GM23248 (cell line): ENCODE data around the gene LSS. TPM values are rescaled to one million over a fixed set of nuclear protein-coding genes. Genes with fewer than 3 reads are reported as not detected.

ENCODE experiments used
- DNase-seq: peaks from one replicate; pipeline ENCODE4 v3.0.0-alpha.2; 2015
- H2AFZ ChIP-seq: fragments of 200-600 bp; sonication (generic); 2 replicates; pipeline ENCODE4 v1.6.1; 2016; ENCODE audit warnings: antibody characterized with exemption
- H3F3A ChIP-seq: fragments of 200-600 bp; sonication (generic); 2 replicates; pipeline ENCODE4 v1.6.1; 2016; ENCODE audit warnings: mild to moderate bottlenecking, antibody characterized with exemption, mixed run types; ENCODE audit not compliant: insufficient read depth
- H3K27ac ChIP-seq: fragments of 200-600 bp; sonication (generic); 2 replicates; pipeline ENCODE4 v1.5.1; 2016; ENCODE audit warnings: mild to moderate bottlenecking
- H3K27me3 ChIP-seq: fragments of 200-600 bp; sonication (generic); replicated peaks from 2 replicates; pipeline ENCODE4 v1.6.1; 2016; ENCODE audit warnings: mild to moderate bottlenecking; ENCODE audit not compliant: insufficient read depth
- H3K36me3 ChIP-seq: fragments of 200-600 bp; sonication (generic); 2 replicates; pipeline ENCODE4 v1.6.1; 2016; ENCODE audit warnings: low read depth, mild to moderate bottlenecking
- H3K4me1 ChIP-seq: fragments of 200-600 bp; sonication (generic); 2 replicates; pipeline ENCODE4 v1.6.1; 2016; ENCODE audit warnings: mild to moderate bottlenecking; ENCODE audit not compliant: insufficient read depth
- H3K4me2 ChIP-seq: fragments of 200-600 bp; sonication (generic); one replicate; pipeline ENCODE4 v1.6.1; 2016; ENCODE audit warnings: mild to moderate bottlenecking; ENCODE audit not compliant: unreplicated experiment
- H3K4me3 ChIP-seq: fragments of 200-600 bp; sonication (generic); 2 replicates; pipeline ENCODE4 v1.5.1; 2016; ENCODE audit warnings: mild to moderate bottlenecking
- H3K79me2 ChIP-seq: fragments of 200-600 bp; sonication (generic); 2 replicates; pipeline ENCODE4 v1.6.1; 2016; ENCODE audit warnings: mild to moderate bottlenecking; ENCODE audit not compliant: insufficient read depth
- H3K9ac ChIP-seq: fragments of 200-600 bp; sonication (generic); 2 replicates; pipeline ENCODE4 v1.6.1; 2016; ENCODE audit warnings: mild to moderate bottlenecking
- H3K9me2 ChIP-seq: fragments of 200-600 bp; sonication (generic); 2 replicates; pipeline ENCODE4 v1.6.1; 2016; ENCODE audit warnings: mixed run types, mild to moderate bottlenecking, moderate library complexity; ENCODE audit not compliant: insufficient read depth
- H3K9me3 ChIP-seq: fragments of 200-600 bp; sonication (generic); one replicate; pipeline ENCODE4 v1.6.1; 2017; ENCODE audit warnings: low read depth
- H4K20me1 ChIP-seq: fragments of 200-600 bp; sonication (generic); 2 replicates; pipeline ENCODE4 v1.6.0; 2016; ENCODE audit not compliant: insufficient read depth
- EZH2 ChIP-seq: fragments of 200-600 bp; sonication (generic); IDR thresholded peaks from 2 replicates; pipeline ENCODE4 v1.6.1; 2018; ENCODE audit warnings: antibody characterized with exemption, mild to moderate bottlenecking; ENCODE audit not compliant: insufficient read depth, poor library complexity, severe bottlenecking
- EZH2phosphoT487 ChIP-seq: fragments of 200-600 bp; sonication (generic); IDR thresholded peaks from 2 replicates; pipeline ENCODE4 v1.6.1; 2018; ENCODE audit warnings: antibody characterized with exemption, moderate library complexity, mild to moderate bottlenecking, low read depth; ENCODE audit not compliant: insufficient read depth
- WGBS, 2 experiments: methylation state at CpG; one replicate each; pipeline ENCODE4 v1.1.6; 2015 to 2017; ENCODE audit warnings: low lambda C conversion rate in 2 of 2, low coverage in 1 of 2; ENCODE audit errors: missing lambda C conversion rate in 2 of 2; 5-methylcytosine and 5-hydroxymethylcytosine counted together
- in situ Hi-C: fragments of 300-500 bp; cut with MboI; formaldehyde crosslinking; loops from 2 replicates; pipeline ENCODE4 v1.15.0; 2020
- polyA plus RNA-seq: library from polyadenylated mRNA; unstranded; fragments of >200 nt; fragmentation: Nextera tagmentation; extraction: Ambion mirVana; gene quantifications from 2 replicates; pipeline ENCODE4 v1.2.1, GENCODE V29; 2016
- total RNA-seq: library from RNA; depleted of rRNA; stranded (reverse); fragments of >200 nt; shearing (Covaris generic); gene quantifications from 2 replicates; pipeline ENCODE4 v1.2.3, GENCODE V29; 2014

The LSS gene
- total and polyA plus RNA-seq, 2 experiments from 2014 or later = 28.0 to 41.1 TPM

GRCh38 chr21:46208761-46209721 lies 19.5 kb downstream of the LSS start:
- Histone ChIP-seq H3K9ac (no peak overlapping the region), H3K4me2 (no peak overlapping the region), H3K4me3 (no peak overlapping the region), H3F3A (no peaks in the 10 kb centered on the region), H3K4me1 (no peaks in the 10 kb centered on the region), H3K27ac (no peak overlapping the region), H3K79me2 (no peaks in the 10 kb centered on the region), H3K36me3 (no peaks in the 10 kb centered on the region), H3K9me3 (no peaks in the 10 kb centered on the region), H3K27me3 (no peaks in the 10 kb centered on the region), H4K20me1 (no peaks in the 10 kb centered on the region), H2AFZ (no peak overlapping the region), H3K9me2 (no peaks in the 10 kb centered on the region)
- TF ChIP-seq EZH2 = no peak
- no peak for TF ChIP-seq EZH2phosphoT487
- WGBS, 2 experiments = 94 to 96% methylated on average over 21 to 23 of the region's 23 CpGs
- DNase-seq = no peak
- in situ Hi-C loops = no loop called here

GRCh38 chr21:46207920-46208591 lies 20.5 kb downstream of the LSS start:
- H3K4me1 ChIP-seq = no peaks in the 10 kb centered on the region
- H3K36me3 ChIP-seq = no peaks in the 10 kb centered on the region
- no peak overlapping the region for H3K4me3 ChIP-seq
- no peaks in the 10 kb centered on the region for H3F3A ChIP-seq
- H3K9me2 ChIP-seq = no peaks in the 10 kb centered on the region
- no peak overlapping the region for H3K4me2 ChIP-seq
- no peak overlapping the region for H3K27ac ChIP-seq
- H2AFZ ChIP-seq = no peak overlapping the region
- no peaks in the 10 kb centered on the region for H3K9me3 ChIP-seq
- DNase-seq = no peak
- 88 to 89% methylated on average over 27 of the region's 27 CpGs for WGBS, 2 experiments
- TF ChIP-seq EZH2 (no peak), EZH2phosphoT487 (no peak)
- no peaks in the 10 kb centered on the region for H4K20me1 ChIP-seq
- H3K27me3 ChIP-seq = no peaks in the 10 kb centered on the region
- no peak overlapping the region for H3K9ac ChIP-seq
- in situ Hi-C loops = no loop called here
- H3K79me2 ChIP-seq = no peaks in the 10 kb centered on the region

GRCh38 chr21:46207006-46207919 lies 21.3 kb downstream of the LSS start:
- no peaks in the 10 kb centered on the region for H3K9me2 ChIP-seq
- H3K9ac ChIP-seq = no peak overlapping the region
- no peaks in the 10 kb centered on the region for H3K4me1 ChIP-seq
- in situ Hi-C loops = no loop called here
- H3K27me3 ChIP-seq = no peaks in the 10 kb centered on the region
- no peak overlapping the region for H3K27ac ChIP-seq
- H3K9me3 ChIP-seq = no peaks in the 10 kb centered on the region
- H3F3A ChIP-seq = no peaks in the 10 kb centered on the region
- H3K36me3 ChIP-seq = no peaks in the 10 kb centered on the region
- no peaks in the 10 kb centered on the region for H3K79me2 ChIP-seq
- TF ChIP-seq EZH2phosphoT487 (no peak), EZH2 (no peak)
- H4K20me1 ChIP-seq = no peaks in the 10 kb centered on the region
- 93 to 95% methylated on average over 20 of the region's 21 CpGs for WGBS, 2 experiments
- no peak overlapping the region for H3K4me2 ChIP-seq
- H3K4me3 ChIP-seq = no peak overlapping the region
- no peak for DNase-seq
- no peak overlapping the region for H2AFZ ChIP-seq
